Measurements from ENCODE around the gene SETD1B. TPM values are rescaled to one million over a fixed set of nuclear protein-coding genes. Genes with fewer than 3 reads are reported as not detected.

Gene SETD1B
- total RNA-seq, 1 donor from 2014 or later = 28.4 TPM

DNA sequence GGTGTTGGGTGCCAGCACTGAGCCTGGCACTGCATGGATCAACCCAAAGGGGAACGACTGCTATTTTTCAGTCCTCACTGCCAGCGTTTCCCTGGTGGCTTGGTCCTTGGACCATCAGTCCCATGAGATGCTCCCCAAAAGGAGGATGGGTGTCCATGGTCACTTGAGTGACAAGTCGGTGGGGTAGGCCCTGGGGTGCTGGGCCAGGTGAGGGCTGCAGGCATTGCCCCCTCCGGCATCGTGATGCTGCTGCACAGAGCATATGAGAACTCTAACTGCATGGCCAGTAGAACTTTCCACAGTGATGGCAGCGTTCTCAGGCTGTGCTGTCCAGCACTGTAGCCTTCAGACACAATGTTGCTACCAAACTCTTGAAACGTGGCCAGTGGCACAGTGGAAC lies 16.2 kb downstream of the SETD1B start:
- Mint-ChIP-seq H3K4me1 (ENCODE audit: unreplicated experiment) (no peaks in the 10 kb centered on the region), H3K36me3 (peaks cover 11% of the 10 kb centered on the region)
- TF ChIP-seq, protein P1, sequence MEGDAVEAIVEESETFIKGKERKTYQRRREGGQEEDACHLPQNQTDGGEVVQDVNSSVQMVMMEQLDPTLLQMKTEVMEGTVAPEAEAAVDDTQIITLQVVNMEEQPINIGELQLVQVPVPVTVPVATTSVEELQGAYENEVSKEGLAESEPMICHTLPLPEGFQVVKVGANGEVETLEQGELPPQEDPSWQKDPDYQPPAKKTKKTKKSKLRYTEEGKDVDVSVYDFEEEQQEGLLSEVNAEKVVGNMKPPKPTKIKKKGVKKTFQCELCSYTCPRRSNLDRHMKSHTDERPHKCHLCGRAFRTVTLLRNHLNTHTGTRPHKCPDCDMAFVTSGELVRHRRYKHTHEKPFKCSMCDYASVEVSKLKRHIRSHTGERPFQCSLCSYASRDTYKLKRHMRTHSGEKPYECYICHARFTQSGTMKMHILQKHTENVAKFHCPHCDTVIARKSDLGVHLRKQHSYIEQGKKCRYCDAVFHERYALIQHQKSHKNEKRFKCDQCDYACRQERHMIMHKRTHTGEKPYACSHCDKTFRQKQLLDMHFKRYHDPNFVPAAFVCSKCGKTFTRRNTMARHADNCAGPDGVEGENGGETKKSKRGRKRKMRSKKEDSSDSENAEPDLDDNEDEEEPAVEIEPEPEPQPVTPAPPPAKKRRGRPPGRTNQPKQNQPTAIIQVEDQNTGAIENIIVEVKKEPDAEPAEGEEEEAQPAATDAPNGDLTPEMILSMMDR (conservative IDR thresholded peaks at IDR 0.05) = no peak

DNA sequence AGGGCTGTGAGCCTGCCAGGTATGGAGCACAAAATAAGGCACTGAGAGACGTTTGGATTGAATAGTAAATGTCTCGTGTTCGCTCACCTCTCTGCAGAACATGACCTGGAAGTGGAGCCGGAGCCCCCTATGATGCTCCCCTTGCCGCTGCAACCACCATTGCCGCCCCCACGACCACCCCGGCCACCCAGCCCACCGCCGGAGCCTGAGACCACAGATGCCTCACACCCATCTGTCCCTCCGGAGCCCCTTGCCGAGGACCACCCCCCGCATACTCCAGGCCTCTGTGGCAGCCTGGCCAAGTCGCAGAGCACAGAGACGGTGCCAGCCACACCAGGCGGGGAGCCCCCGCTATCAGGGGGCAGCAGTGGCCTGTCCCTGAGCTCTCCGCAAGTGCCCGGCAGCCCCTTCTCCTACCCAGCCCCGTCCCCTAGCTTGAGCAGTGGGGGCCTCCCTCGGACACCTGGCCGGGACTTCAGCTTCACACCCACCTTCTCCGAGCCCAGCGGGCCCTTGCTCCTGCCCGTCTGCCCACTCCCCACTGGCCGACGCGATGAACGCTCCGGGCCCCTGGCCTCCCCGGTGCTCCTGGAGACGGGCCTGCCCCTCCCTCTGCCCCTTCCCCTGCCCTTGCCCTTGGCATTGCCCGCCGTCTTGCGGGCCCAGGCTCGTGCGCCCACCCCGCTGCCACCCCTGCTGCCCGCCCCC lies 18.7 kb downstream of the SETD1B start:
- H3K27me3 Mint-ChIP-seq = no peaks in the 10 kb centered on the region
- H3K36me3 Mint-ChIP-seq = peaks cover 16% of the 10 kb centered on the region
- H3K4me1 Mint-ChIP-seq (ENCODE audit: unreplicated experiment) = no peaks in the 10 kb centered on the region
- H3K4me3 Mint-ChIP-seq = no peak overlapping the region
- TF ChIP-seq, protein P1 (conservative IDR thresholded peaks at IDR 0.05) = no peak
- no peak overlapping the region for H3K27ac Mint-ChIP-seq
- no peaks in the 10 kb centered on the region for H3K9me3 Mint-ChIP-seq
- no peak for DNase-seq (ENCODE audit: extremely low spot score, unreplicated experiment)

More for the DNA sequence above, 16.2 kb downstream of the SETD1B start:
- no peak overlapping the region for H3K27ac Mint-ChIP-seq
- DNase-seq (ENCODE audit: extremely low spot score, unreplicated experiment) = no peak
- no peaks in the 10 kb centered on the region for H3K9me3 Mint-ChIP-seq
- no peaks in the 10 kb centered on the region for H3K27me3 Mint-ChIP-seq
- no peak overlapping the region for H3K4me3 Mint-ChIP-seq

GRCh38 chr12:121823101-121823726 lies 19.4 kb downstream of the SETD1B start:
- no peak overlapping the region for H3K4me3 Mint-ChIP-seq
- TF ChIP-seq, protein P1 (conservative IDR thresholded peaks at IDR 0.05) = no peak
- no peaks in the 10 kb centered on the region for H3K4me1 Mint-ChIP-seq (ENCODE audit: unreplicated experiment)
- H3K27ac Mint-ChIP-seq = no peak overlapping the region
- no peak for DNase-seq (ENCODE audit: extremely low spot score, unreplicated experiment)
- H3K27me3 Mint-ChIP-seq = no peaks in the 10 kb centered on the region
- no peaks in the 10 kb centered on the region for H3K9me3 Mint-ChIP-seq
- peaks cover 17% of the 10 kb centered on the region for H3K36me3 Mint-ChIP-seq

DNA sequence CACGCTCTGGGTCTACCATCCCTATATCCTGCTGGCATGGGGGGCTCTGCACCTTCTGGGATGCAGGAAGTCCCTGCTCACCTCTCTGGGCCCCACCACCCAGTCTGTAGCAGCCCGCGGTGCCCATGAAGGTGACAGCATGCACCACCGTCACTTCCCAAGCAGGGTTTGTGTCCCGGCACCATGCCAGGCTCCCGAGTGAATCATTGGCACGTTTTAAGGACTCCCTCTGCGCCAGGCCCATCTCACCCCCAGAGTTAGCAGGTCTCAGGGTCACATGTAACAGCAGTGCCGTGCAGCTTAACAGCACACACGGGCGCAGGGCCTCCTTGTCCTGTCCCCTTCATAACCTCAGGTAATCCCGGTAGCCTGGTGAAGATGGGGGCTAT lies 19.9 kb downstream of the SETD1B start:
- no peaks in the 10 kb centered on the region for H3K9me3 Mint-ChIP-seq
- no peaks in the 10 kb centered on the region for H3K4me1 Mint-ChIP-seq (ENCODE audit: unreplicated experiment)
- H3K27me3 Mint-ChIP-seq = no peaks in the 10 kb centered on the region
- TF ChIP-seq, protein P1 (conservative IDR thresholded peaks at IDR 0.05) = no peak
- H3K4me3 Mint-ChIP-seq = no peak overlapping the region
- H3K36me3 Mint-ChIP-seq = peaks cover 22% of the 10 kb centered on the region
- no peak for DNase-seq (ENCODE audit: extremely low spot score, unreplicated experiment)
- H3K27ac Mint-ChIP-seq = no peak overlapping the region

DNA sequence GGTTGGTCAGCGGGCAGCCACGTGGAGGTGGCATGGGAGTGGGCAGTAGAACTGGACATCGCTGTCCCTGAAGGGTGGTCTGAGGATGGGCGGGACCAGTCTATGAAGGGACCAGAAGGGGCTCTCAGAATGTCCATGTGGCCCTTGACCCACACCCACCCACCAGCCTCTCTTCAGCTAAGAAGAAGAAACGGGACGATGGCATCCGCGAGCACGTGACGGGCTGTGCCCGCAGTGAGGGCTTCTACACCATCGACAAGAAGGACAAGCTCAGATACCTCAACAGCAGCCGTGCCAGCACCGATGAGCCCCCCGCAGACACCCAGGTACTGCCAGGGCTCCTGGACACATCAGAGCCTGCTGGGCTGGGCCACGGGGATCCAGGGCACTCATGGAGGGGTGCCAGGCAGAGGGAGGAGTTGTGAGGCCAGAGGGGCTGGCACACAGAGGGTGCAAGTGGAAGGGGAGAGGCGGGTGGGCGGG lies 21.3 kb downstream of the SETD1B start:
- no peaks in the 10 kb centered on the region for H3K27me3 Mint-ChIP-seq
- H3K9me3 Mint-ChIP-seq = no peaks in the 10 kb centered on the region
- H3K4me3 Mint-ChIP-seq = no peak overlapping the region
- TF ChIP-seq, protein P1 (conservative IDR thresholded peaks at IDR 0.05) = no peak
- H3K36me3 Mint-ChIP-seq = peaks cover 28% of the 10 kb centered on the region
- no peak for DNase-seq (ENCODE audit: extremely low spot score, unreplicated experiment)
- H3K4me1 Mint-ChIP-seq (ENCODE audit: unreplicated experiment) = no peaks in the 10 kb centered on the region
- H3K27ac Mint-ChIP-seq = no peak overlapping the region

All from type B pancreatic cell (in vitro differentiated cells).